ENCODE results near the gene USF2.

GRCh38 chr19:35222373-35223015 lies 46.3 kb upstream of the USF2 start:
- TF ChIP-seq EZH2 (IDR thresholded peaks at IDR 0.05; ENCODE audit: borderline replicate concordance, low read length), result no peak
- TF ChIP-seq CTCF (conservative IDR thresholded peaks at IDR 0.05 in 1 of 2, IDR thresholded peaks at IDR 0.05 in 1 of 2; ENCODE audit: extremely low read depth in 1 of 2, insufficient read depth in 1 of 2, low read depth in 1 of 2, low read length in 2 of 2), result no peak
